GM12873 (cell line): ENCODE data around the gene RTL10.

Experiments used
- CTCF ChIP-seq: IDR thresholded peaks from 2 replicates; pipeline ENCODE4 v1.5.1; 2012; ENCODE audit warnings: low read depth, mild to moderate bottlenecking, moderate library complexity, low read length, control low read depth; ENCODE audit not compliant: insufficient read depth; ENCODE audit errors: missing control alignments

Gene RTL10

GRCh38 chr22:19868773-19869471 lies 14.2 kb upstream of the RTL10 start:
- TF ChIP-seq CTCF: no peak

GRCh38 chr22:19868333-19868732 lies 13.7 kb upstream of the RTL10 start:
- no peak for TF ChIP-seq CTCF

DNA sequence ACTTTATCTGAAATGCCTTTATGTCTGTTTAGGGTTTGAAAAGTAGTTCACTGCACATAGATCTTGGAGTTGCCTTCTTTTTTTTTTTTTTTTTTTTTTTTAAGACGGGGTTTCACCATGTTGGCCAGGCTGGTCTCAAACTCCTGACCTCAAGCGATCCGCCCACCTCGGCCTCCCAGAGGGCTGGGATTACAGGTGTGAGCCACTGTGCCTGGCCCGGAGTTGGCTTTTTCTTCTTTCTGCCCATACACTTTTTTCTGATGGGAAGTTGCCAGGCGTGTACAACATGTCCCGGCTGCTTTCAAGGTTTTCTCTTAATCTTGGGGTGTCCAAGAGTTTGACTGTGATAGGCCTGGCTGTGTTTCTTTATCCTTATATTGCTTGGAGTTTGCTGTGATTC lies 12.9 kb upstream of the RTL10 start:
- TF ChIP-seq CTCF: no peak

- no peak for TF ChIP-seq CTCF
These were observed 12.0 kb upstream of the RTL10 start for GRCh38 chr22:19866665-19867009.

DNA sequence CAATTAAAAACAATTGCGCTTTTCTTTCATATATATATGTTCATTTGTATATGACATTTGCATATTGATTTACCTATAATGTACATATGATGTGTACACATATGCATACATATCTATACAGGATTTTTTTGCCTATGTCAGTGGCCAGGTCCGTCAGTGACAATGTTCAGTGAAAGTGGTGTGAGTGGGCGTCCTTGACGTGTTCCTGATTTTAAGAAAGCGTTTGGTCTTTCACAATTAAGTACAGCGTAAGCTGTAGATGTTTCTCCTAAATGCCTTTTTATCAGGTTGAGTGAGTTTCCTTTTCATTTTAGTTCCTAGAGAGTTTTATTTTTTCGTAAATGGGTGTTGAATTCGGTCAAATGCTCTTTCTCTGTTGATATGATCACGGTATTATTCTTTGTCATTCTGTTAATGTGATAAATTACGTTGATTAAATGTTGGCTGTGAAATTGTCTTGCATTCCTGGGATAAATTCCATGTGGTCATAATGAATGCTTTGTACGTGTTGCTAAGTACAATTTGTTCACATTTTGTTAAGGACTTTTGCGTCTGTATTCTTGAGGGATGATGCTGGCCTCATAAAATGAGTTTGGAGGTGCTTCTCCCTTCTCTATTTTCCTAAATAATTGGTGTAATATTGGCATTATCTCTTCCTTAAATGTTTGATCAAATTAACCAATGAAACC lies 10.6 kb upstream of the RTL10 start:
- no peak for TF ChIP-seq CTCF

DNA sequence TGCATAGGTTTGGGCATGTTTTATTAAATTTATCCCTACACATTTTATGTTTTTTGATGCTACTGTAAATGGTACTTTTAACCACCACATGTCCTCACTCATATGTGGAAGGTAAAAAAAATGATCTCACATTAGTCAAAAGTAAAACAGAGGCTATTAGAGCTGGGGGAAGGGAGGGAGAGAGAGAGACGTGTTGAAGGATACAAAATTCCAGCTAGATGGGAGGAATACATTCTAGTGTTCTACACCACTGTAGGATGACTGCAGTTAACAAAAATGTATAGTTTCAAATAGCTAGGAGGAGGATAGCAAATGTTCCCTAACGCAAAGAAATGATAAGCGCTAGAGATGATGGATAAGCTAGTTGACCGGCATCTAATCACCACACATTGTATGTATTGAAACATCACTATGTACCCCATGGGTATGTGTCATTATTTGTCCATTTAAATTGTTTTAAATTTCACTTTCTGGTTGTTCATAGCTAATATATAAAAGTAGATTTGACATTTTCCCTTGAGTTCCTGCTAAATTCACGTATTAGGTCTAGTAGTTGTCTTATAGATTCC lies 9.9 kb upstream of the RTL10 start:
- no peak for TF ChIP-seq CTCF

DNA sequence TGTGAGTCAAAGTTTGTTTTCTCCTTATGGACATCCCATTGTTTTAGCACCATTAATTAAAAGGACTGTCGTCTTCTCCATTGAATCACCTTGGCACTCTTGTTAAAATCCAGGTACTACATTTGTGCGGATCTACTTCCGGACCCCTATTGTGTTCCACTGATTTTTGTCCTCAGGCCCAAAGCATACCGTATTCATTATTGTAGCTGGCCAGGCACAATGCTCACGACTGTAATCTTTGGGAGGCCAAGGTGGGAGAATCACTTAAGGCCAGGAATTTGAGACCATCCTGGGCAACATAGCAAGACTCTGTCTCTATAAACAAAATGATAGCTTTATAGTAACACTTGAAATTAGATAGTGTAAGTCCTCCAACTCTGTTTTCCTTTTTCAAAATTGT lies 8.9 kb upstream of the RTL10 start:
- no peak for TF ChIP-seq CTCF
